Measurements from ENCODE around the gene CD8B. TPM values are rescaled to one million over a fixed set of nuclear protein-coding genes. Genes with fewer than 3 reads are reported as not detected.

Gene CD8B
- total RNA-seq, 1 experiment from 2014 or later: 0.47 TPM

DNA sequence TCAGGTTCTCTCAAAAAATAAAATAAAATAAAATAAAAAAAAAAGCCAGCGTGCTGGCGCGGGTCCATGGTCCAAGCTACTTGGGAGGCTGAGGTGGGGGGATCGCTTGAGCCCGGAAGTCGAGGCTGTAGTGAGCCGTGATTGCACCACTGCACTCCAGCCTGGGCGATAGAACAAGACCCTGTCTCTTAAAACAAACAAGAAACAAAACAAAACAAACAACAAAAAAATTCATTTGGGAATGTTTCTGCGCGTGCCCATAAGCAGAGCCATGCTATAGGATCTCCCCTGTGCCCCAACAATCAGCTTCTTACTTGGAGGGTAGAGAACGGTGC, 54.6 kb downstream of the CD8B start:
- no peak for ATAC-seq
- H4K20me1 ChIP-seq (ENCODE audit: insufficient read depth): no peaks in the 10 kb centered on the region
- intact Hi-C loops (cut with micrococcal nuclease): loop anchor here (10.0 kb wide), 1 partner anchor 408 kb away; no protein-coding TSS in a partner anchor
- POLR2A ChIA-PET: no interaction called here
- H3K9me3 ChIP-seq (ENCODE audit: control insufficient read depth in 1 of 2, insufficient read depth in 1 of 2, low read depth in 1 of 2, low read length in 2 of 2): no peaks in the 10 kb centered on the region
- H3K27me3 ChIP-seq (ENCODE audit: insufficient read depth, low read length): no peaks in the 10 kb centered on the region
- peaks cover 5 to 20% of the 10 kb centered on the region in 2 experiments for H3K4me1 ChIP-seq (ENCODE audit: control insufficient read depth in 1 of 2, insufficient read depth in 2 of 2, low read length in 2 of 2)
- no peaks in the 10 kb centered on the region for H3K36me3 ChIP-seq (ENCODE audit: control insufficient read depth in 1 of 2, insufficient read depth in 2 of 2, low read length in 2 of 2)
- TF ChIP-seq, protein P1, sequence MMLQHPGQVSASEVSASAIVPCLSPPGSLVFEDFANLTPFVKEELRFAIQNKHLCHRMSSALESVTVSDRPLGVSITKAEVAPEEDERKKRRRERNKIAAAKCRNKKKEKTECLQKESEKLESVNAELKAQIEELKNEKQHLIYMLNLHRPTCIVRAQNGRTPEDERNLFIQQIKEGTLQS (IDR thresholded peaks at IDR 0.05): no peak
- TF ChIP-seq SP1 (IDR thresholded peaks at IDR 0.05; ENCODE audit: low read depth) (no peak), FOSL1 (IDR thresholded peaks at IDR 0.05; ENCODE audit: low read depth) (no peak), SRF (IDR thresholded peaks at IDR 0.05; ENCODE audit: low read depth) (no peak), EGR1 (IDR thresholded peaks at IDR 0.05; ENCODE audit: low read depth) (no peak), POLR2AphosphoS5 (IDR thresholded peaks at IDR 0.05; ENCODE audit: low read depth, low read length) (no peak), POLR2A (IDR thresholded peaks at IDR 0.05; ENCODE audit: borderline replicate concordance, extremely low read depth, insufficient read depth, insufficient read length) (no peak)
- TF ChIP-seq, protein P2, sequence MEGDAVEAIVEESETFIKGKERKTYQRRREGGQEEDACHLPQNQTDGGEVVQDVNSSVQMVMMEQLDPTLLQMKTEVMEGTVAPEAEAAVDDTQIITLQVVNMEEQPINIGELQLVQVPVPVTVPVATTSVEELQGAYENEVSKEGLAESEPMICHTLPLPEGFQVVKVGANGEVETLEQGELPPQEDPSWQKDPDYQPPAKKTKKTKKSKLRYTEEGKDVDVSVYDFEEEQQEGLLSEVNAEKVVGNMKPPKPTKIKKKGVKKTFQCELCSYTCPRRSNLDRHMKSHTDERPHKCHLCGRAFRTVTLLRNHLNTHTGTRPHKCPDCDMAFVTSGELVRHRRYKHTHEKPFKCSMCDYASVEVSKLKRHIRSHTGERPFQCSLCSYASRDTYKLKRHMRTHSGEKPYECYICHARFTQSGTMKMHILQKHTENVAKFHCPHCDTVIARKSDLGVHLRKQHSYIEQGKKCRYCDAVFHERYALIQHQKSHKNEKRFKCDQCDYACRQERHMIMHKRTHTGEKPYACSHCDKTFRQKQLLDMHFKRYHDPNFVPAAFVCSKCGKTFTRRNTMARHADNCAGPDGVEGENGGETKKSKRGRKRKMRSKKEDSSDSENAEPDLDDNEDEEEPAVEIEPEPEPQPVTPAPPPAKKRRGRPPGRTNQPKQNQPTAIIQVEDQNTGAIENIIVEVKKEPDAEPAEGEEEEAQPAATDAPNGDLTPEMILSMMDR (IDR thresholded peaks at IDR 0.05 in 2 of 3, conservative IDR thresholded peaks at IDR 0.05 in 1 of 3; ENCODE audit: borderline replicate concordance in 1 of 3, insufficient read depth in 1 of 3, low read depth in 2 of 3, low read length in 2 of 3): no peak
- TF ChIP-seq, protein P3, sequence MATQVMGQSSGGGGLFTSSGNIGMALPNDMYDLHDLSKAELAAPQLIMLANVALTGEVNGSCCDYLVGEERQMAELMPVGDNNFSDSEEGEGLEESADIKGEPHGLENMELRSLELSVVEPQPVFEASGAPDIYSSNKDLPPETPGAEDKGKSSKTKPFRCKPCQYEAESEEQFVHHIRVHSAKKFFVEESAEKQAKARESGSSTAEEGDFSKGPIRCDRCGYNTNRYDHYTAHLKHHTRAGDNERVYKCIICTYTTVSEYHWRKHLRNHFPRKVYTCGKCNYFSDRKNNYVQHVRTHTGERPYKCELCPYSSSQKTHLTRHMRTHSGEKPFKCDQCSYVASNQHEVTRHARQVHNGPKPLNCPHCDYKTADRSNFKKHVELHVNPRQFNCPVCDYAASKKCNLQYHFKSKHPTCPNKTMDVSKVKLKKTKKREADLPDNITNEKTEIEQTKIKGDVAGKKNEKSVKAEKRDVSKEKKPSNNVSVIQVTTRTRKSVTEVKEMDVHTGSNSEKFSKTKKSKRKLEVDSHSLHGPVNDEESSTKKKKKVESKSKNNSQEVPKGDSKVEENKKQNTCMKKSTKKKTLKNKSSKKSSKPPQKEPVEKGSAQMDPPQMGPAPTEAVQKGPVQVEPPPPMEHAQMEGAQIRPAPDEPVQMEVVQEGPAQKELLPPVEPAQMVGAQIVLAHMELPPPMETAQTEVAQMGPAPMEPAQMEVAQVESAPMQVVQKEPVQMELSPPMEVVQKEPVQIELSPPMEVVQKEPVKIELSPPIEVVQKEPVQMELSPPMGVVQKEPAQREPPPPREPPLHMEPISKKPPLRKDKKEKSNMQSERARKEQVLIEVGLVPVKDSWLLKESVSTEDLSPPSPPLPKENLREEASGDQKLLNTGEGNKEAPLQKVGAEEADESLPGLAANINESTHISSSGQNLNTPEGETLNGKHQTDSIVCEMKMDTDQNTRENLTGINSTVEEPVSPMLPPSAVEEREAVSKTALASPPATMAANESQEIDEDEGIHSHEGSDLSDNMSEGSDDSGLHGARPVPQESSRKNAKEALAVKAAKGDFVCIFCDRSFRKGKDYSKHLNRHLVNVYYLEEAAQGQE (IDR thresholded peaks at IDR 0.05; ENCODE audit: low read depth): no peak
- RAD21 ChIA-PET (ENCODE audit: low non-redundant PET in 1 of 2, low total read pairs in 2 of 2, uncharacterized antibody in 2 of 2, unreplicated experiment in 2 of 2): interaction anchor here in 1 of 2 experiments (0.9 kb wide), 1 partner anchor 410 kb away, joined by 3 read pairs; no protein-coding TSS in a partner anchor
- H2AFZ ChIP-seq (ENCODE audit: low read depth, low read length, poor library complexity, severe bottlenecking): peak overlapping the region; percentile 98
- H3K27ac ChIP-seq (ENCODE audit: low read depth, low read length): peak overlapping the region; percentile 44; the same call in 1 of the 2 replicates
- peak overlapping the region; percentile 97 for H3K4me2 ChIP-seq (ENCODE audit: low read length)
- H3K9me2 ChIP-seq (ENCODE audit: insufficient read depth): no peaks in the 10 kb centered on the region
- peak overlapping the region; percentile 62 for H3K9ac ChIP-seq (ENCODE audit: low read length)
- BruUV-seq (replicated peaks): no TSS peak
- H3K79me2 ChIP-seq (ENCODE audit: insufficient read depth, low read length): no peaks in the 10 kb centered on the region
- H3K4me3 ChIP-seq (replicated peaks in 1 of 2; ENCODE audit: low read depth in 1 of 2, low read length in 2 of 2): peak overlapping the region; percentile 50 to 67
- no peak for DNase-seq (ENCODE audit: low read depth, low spot score)
- CTCF ChIA-PET: interaction anchor here (0.7 kb wide), 1 partner anchor 53 kb away, joined by 3 read pairs; no protein-coding TSS in a partner anchor
